AG09309 (cell line): ENCODE results near the gene ANKRD26.

ENCODE experiments used
- DNase-seq: peaks from one replicate; pipeline ENCODE4 v3.0.0-alpha.2; 2010; ENCODE audit warnings: low read depth
- H3K4me3 ChIP-seq: 2 replicates; pipeline ENCODE4 v1.5.1; 2011; ENCODE audit warnings: mild to moderate bottlenecking, low read depth, low read length, moderate library complexity; ENCODE audit not compliant: control insufficient read depth
- TF ChIP-seq, protein P1 (sequence below): IDR thresholded peaks from 2 replicates; pipeline ENCODE4 v1.5.1; 2011; ENCODE audit warnings: mild to moderate bottlenecking, low read depth, low read length, inconsistent platforms; ENCODE audit not compliant: insufficient read depth, control insufficient read depth; ENCODE audit errors: missing control alignments

Gene ANKRD26

DNA sequence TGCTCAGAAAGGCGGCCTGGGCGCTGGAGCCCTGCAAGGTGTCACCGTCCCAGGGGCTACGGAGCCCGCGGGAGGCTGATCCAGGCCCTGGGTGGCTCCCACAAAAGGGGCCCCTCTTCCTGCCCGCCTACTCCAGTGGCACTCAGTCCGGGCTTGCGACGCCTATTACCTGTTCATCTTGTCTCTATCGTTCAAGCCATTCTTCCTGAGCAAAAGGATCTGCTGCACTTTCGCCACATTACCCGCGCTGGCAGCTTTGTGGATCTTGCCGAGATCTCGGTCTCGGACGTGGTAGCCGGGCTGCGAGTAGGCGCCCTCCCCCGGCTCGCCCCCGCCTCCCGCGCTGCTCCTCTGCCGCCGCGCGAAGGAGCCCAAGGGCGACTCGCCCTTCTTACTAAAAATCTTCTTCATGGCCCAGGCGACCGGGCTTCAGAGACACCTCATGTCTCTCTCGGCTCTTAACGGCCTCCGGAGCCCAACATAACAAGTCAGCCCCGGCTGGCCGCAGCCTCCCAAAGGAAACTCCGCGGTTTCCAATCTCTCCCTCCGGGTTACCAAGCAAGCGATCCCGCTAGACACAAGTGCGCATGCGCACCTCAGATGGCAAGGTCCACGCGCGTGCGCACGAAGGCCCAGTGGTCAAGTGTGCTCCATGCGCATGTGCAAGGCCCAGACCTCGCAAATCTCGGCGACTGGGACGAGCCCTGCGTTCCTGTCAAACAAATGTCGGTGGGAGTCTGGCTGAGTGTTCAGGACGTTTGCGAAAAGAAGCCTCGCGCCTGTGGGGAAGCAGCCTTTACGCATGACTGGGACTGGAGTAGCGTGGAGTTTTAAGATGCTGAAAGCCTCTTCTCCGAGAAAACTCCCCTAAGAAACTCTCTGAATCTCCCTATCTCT, at the start of gene ANKRD26:
Gene ANKRD26 (minus strand): TSS at position 579 of the 897 bp plus-strand sequence. CDS start 168 bp downstream, at position 411.
- peak; percentile 86 for DNase-seq
- TF ChIP-seq, protein P1, sequence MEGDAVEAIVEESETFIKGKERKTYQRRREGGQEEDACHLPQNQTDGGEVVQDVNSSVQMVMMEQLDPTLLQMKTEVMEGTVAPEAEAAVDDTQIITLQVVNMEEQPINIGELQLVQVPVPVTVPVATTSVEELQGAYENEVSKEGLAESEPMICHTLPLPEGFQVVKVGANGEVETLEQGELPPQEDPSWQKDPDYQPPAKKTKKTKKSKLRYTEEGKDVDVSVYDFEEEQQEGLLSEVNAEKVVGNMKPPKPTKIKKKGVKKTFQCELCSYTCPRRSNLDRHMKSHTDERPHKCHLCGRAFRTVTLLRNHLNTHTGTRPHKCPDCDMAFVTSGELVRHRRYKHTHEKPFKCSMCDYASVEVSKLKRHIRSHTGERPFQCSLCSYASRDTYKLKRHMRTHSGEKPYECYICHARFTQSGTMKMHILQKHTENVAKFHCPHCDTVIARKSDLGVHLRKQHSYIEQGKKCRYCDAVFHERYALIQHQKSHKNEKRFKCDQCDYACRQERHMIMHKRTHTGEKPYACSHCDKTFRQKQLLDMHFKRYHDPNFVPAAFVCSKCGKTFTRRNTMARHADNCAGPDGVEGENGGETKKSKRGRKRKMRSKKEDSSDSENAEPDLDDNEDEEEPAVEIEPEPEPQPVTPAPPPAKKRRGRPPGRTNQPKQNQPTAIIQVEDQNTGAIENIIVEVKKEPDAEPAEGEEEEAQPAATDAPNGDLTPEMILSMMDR = no peak
- H3K4me3 ChIP-seq = peak within 1 kb of the TSS; percentile 54

DNA sequence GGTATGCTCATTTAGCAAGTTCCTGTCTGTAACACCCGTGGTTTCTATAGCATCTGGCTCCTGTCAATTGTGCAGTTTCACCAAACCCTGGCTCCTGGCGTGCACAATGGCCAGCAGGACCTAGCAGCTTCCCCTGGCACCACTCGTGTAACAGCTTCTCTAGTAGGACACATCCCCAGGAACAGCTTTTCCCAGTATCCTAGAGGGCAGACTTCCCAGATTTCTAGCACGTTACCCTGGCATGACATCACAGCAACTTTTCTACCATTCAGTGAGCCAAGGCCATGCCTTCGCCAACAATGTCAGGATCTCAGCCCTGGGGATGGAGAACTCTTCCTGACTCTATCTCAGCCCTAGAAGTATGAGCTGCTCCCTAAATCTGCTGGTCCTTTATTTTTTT, 47.4 kb upstream of the ANKRD26 start:
- no peak overlapping the region for H3K4me3 ChIP-seq
- no peak for DNase-seq
- TF ChIP-seq, protein P1 = no peak

DNA sequence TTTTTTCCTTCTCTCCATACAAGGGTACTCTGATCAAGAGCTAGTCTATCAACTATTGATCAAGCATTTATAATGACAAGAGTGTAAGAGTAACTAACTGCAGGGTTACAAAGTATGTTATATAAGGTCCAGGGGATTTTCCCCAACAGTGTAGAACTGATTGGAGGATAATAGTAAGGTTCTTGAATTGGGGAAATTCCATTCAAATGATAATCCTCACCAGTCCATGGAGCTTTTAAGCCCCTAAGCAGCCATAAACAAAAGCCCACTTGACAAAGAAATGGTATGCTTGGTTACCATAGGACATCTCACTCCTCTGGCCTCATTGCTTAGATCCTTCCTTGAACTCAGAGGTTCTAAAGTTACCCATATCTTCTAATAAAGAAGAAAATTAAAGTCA, 45.6 kb upstream of the ANKRD26 start:
- no peak for DNase-seq
- TF ChIP-seq, protein P1 = no peak
- no peak overlapping the region for H3K4me3 ChIP-seq

DNA sequence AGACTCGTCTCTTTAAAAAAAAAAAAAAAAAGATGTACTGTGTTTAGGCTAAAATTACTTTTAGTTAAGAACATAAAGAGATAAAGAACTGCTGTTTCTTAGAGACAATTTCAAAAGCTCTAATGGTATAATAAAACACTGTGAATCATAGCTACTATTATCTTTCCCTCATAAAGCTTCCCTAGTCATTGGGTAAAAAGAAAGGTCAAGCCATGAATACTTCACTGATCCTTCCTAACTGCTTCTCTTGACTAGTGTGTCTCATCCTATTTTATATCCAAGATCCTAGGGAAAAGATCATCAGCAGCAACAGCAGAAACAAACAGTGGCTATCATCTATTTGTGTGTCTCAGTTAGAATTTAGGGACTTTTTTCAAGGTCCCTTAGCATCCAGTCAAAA, 43.4 kb upstream of the ANKRD26 start:
- TF ChIP-seq, protein P1 = no peak
- DNase-seq = no peak
- H3K4me3 ChIP-seq = no peak overlapping the region

DNA sequence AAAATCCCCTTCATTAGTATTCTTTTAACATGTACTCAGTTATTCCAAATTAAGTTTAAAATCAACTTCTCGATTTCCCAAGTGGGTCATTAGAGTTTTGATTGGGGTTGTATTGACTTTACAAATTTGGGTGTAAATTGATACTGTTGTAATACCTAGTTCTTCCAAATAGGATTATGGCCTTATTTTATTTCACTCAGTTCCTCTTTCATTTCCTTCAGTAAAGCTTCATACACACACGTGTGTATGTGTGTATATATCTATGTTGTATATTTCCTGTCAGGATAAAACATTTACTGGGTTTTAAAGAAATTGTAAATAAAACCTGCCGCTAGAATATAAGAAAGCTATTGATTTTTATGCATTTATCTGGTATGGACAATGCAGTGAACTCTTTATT, 38.0 kb upstream of the ANKRD26 start:
- H3K4me3 ChIP-seq = no peak overlapping the region
- TF ChIP-seq, protein P1 = no peak
- no peak for DNase-seq

DNA sequence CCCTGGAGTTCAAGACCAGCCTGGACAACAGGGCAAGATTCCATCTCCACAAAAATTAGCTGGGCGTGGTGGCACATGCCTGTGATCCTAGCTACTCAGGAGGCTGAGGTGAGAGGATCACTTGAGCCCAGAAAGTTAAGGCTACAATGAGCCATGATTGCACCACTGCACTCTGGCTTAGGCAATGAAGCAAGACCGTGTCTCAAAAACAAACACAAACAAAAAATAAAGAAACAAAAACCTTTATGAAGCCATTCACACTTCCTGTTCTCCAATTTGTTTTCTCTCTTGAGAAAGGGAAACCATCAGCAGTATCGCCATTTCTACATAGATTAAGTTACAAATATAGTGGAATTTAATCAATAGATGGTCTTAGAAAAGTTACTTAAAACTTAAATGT, 34.1 kb upstream of the ANKRD26 start:
- DNase-seq = no peak
- no peak overlapping the region for H3K4me3 ChIP-seq
- TF ChIP-seq, protein P1 = no peak
